ENCODE data around the gene BST2.
A peak's percentile ranks its signal among the peaks of the same experiment; 100 is the strongest.

The BST2 gene, protein sequence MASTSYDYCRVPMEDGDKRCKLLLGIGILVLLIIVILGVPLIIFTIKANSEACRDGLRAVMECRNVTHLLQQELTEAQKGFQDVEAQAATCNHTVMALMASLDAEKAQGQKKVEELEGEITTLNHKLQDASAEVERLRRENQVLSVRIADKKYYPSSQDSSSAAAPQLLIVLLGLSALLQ

DNA sequence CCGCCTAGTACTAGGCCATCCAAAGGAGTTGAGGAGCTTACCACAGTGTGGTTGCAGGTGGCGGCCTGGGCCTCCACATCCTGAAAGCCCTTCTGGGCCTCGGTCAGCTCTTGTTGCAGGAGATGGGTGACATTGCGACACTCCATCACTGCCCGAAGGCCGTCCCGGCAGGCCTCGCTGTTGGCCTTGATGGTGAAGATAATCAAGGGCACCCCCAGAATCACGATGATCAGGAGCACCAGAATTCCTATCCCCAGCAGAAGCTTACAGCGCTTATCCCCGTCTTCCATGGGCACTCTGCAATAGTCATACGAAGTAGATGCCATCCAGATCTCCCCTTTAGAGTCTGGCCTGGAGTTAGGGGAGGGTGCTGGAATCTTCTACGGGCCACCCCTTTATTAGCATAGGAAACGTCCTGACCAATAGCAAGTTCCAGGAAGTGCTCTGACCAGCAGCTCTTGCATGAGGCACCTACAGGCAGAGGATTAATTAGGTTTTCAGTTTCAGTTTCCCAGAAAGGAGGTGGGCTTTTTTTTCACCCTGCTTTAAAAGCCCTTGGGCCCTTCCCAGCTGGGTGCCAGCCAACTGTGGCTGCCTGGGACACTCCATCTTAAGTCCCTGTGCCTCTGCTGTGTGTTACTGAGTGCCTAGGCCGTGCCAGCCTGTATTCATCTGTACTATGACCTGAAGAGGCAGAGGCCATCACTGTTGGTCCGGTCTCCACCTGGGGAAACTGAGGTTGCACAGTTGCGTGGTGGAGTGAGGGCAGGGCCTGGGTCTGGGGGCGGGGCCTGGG lies at the start of gene BST2:
TSS of gene BST2 (minus strand) at position 381 of the 796 bp plus-strand sequence. CDS start at position 326, 55 bp downstream.
- Histone ChIP-seq H3K27ac (ENCODE audit: low read depth in 2 of 2, low read length in 2 of 2) (peak within 1 kb of the TSS; percentile 80 to 93), H3K9ac (ENCODE audit: low read depth in 1 of 2, low read length in 2 of 2) (peak within 1 kb of the TSS; percentile 58 to 68), H3K27me3 (ENCODE audit: control insufficient read depth in 2 of 2, insufficient read depth in 2 of 2, low read length in 2 of 2) (no peaks in the 10 kb centered on the region), H3K36me3 (ENCODE audit: control insufficient read depth in 2 of 2, insufficient read depth in 2 of 2, low read length in 2 of 2) (no peaks in the 10 kb centered on the region), H3K9me3 (ENCODE audit: control insufficient read depth in 2 of 2, low read length in 2 of 2) (no peaks in the 10 kb centered on the region), H3K4me1 (ENCODE audit: control insufficient read depth in 2 of 2, insufficient read depth in 2 of 2, low read length in 2 of 2) (peaks cover 4 to 6% of the 10 kb centered on the region in 2 donors), H3K4me3 (ENCODE audit: low read length in 2 of 2) (peak within 1 kb of the TSS; percentile 60 to 81)

DNA sequence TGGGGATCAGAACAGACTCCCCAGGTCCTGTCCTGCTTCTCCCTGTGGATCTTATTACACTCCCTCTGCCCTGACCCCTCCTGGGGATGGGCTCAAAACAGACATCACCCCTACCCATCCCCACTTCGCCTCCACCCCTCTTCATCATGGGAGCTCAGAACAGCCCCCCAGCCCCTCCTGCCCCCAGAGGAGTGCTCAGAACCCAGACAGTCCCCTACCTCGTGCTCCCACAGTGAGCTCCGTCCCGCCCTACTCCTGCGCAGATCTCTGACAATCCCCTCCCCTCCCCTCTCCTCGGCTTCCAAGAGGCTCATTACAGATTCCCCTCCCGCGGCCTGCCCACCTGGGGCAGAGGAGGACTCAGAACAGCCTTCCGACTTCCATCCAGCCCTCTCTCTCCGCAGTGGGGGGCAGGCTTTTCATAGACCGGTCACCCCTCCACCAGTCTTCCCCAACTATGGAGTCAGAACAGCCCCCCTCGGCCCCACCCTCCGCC lies 49.2 kb upstream of the BST2 start:
- peaks cover 18% of the 10 kb centered on the region in 2 donors for H3K27me3 ChIP-seq (ENCODE audit: control insufficient read depth in 2 of 2, insufficient read depth in 2 of 2, low read length in 2 of 2)
- H3K9ac ChIP-seq (ENCODE audit: low read depth in 1 of 2, low read length in 2 of 2): no peak overlapping the region
- peaks cover 0 to 3% of the 10 kb centered on the region in 2 donors for H3K4me1 ChIP-seq (ENCODE audit: control insufficient read depth in 2 of 2, insufficient read depth in 2 of 2, low read length in 2 of 2)
- no peak overlapping the region for H3K4me3 ChIP-seq (ENCODE audit: low read length in 2 of 2)
- no peaks in the 10 kb centered on the region for H3K36me3 ChIP-seq (ENCODE audit: control insufficient read depth in 2 of 2, insufficient read depth in 2 of 2, low read length in 2 of 2)
- H3K27ac ChIP-seq (ENCODE audit: low read depth in 2 of 2, low read length in 2 of 2): no peak overlapping the region
- H3K9me3 ChIP-seq (ENCODE audit: control insufficient read depth in 2 of 2, low read length in 2 of 2): no peaks in the 10 kb centered on the region

DNA sequence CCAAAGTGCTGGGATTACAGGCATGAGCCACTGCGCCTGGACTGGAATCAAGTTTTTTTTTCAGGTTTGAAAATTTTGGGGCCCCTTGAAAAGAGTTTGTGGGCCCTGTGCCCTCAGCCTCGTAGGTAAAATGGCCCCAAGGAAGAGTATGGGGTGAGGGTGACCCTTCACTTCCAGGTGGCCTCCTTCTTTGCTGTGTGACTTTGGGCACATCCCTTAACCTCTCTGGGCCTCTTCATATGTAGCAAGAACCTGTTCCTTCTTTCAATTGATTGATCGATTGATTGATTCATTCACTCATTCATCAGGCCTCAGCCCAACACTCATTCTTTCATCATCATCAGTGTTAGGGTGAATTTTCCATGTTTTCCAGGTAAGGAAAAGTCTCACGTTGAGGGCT lies 46.4 kb upstream of the BST2 start:
- Histone ChIP-seq H3K27me3 (ENCODE audit: control insufficient read depth in 2 of 2, insufficient read depth in 2 of 2, low read length in 2 of 2) (peaks cover 13 to 19% of the 10 kb centered on the region in 2 donors), H3K27ac (ENCODE audit: low read depth in 2 of 2, low read length in 2 of 2) (no peak overlapping the region), H3K4me1 (ENCODE audit: control insufficient read depth in 2 of 2, insufficient read depth in 2 of 2, low read length in 2 of 2) (peaks cover 0 to 3% of the 10 kb centered on the region in 2 donors), H3K36me3 (ENCODE audit: control insufficient read depth in 2 of 2, insufficient read depth in 2 of 2, low read length in 2 of 2) (no peaks in the 10 kb centered on the region), H3K9me3 (ENCODE audit: control insufficient read depth in 2 of 2, low read length in 2 of 2) (no peaks in the 10 kb centered on the region), H3K9ac (ENCODE audit: low read depth in 1 of 2, low read length in 2 of 2) (no peak overlapping the region), H3K4me3 (ENCODE audit: low read length in 2 of 2) (no peak overlapping the region)

DNA sequence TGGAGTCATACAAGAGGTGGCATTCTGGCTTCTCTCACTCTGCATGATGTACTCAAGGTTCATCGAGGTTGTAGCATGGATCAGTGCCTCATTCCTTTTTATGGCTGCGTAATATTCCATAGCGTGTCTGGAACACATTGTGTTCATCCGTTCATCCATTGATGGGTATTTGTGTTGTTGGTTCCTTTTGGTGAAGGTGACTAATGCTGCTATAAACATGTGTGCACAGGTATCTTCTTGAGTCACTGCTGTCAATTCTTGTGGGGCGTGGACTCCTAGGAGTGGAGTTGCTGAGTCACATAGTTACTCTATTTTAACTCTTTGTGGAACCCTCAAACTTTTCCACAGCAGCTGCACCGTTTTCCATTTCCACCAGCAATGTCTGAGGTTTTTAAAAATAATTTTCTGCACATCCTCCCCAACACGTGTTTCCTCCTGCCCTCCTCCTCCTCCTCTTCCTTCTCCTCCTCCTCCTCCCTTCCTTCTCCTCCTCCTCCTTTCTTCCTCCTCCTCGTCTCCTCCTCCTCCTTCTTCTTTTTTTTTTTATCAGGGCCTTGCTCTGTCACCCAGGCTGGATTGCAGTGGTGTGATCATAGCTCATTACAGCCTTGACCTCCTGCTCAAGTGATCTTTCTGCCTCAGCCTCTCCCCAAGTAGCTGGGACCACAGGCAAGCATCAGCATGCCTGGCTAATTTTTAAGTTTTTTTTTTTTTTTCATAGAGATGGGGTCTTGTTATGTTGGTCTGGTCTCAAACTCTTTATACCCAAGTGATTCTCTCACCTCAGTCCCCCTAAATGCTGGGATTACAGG lies 45.0 kb upstream of the BST2 start:
- H3K4me1 ChIP-seq (ENCODE audit: control insufficient read depth in 2 of 2, insufficient read depth in 2 of 2, low read length in 2 of 2): peaks cover 0 to 3% of the 10 kb centered on the region in 2 donors
- no peak overlapping the region for H3K9ac ChIP-seq (ENCODE audit: low read depth in 1 of 2, low read length in 2 of 2)
- no peaks in the 10 kb centered on the region for H3K36me3 ChIP-seq (ENCODE audit: control insufficient read depth in 2 of 2, insufficient read depth in 2 of 2, low read length in 2 of 2)
- no peak overlapping the region for H3K4me3 ChIP-seq (ENCODE audit: low read length in 2 of 2)
- no peak overlapping the region for H3K27ac ChIP-seq (ENCODE audit: low read depth in 2 of 2, low read length in 2 of 2)
- H3K9me3 ChIP-seq (ENCODE audit: control insufficient read depth in 2 of 2, low read length in 2 of 2): no peaks in the 10 kb centered on the region
- H3K27me3 ChIP-seq (ENCODE audit: control insufficient read depth in 2 of 2, insufficient read depth in 2 of 2, low read length in 2 of 2): peaks cover 8 to 17% of the 10 kb centered on the region in 2 donors

DNA sequence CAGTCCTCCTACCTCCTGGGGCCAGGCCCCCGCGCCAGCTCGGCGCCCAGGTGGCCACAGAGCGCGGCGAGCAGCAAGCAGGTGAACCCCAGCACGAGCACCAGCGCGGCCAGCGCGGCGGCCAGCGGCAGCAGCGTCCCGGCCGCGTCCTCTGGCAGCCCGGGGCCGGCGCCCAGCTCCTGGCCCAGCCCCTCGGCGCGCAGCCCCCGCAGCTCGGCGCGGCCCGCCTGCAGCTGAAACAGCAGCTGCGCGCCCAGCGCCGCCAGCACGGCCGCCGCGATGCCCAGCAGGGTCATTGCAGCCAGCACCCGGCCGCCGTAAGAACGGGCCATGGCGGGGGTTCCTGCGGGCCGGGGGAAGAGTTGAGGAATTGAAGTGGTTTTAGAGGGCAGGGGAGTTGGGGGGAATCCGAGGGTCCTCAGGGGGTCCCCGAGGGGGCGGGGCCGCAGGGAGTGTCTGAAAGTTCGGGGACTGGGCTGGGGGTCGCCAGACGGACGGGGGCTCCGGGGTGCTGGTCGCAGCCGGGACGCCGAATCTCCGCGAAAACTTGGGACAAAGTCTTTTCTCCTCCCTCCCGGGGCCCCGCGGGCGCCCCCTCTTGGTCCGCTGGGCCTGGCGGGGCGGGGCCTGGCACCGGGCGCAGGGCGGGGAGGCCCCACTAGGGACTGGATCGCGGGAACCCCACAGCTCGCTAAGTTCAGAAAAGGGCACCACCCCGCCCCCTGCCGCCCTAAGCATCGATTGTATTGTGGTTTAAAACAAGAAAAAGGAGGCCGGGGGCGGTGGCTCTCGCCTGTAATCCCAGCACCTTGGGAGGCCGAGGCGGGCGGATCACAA lies 42.9 kb upstream of the BST2 start, which contains the start of gene TMEM221:
TSS of gene TMEM221 (minus strand) at position 538 of the 837 bp plus-strand sequence. CDS start at position 332, 206 bp downstream.
- no peak within 1 kb of the TSS for H3K27ac ChIP-seq (ENCODE audit: low read depth in 2 of 2, low read length in 2 of 2)
- no peak within 1 kb of the TSS for H3K9ac ChIP-seq (ENCODE audit: low read depth in 1 of 2, low read length in 2 of 2)
- H3K4me3 ChIP-seq (ENCODE audit: low read length in 2 of 2): no peak within 1 kb of the TSS
- H3K27me3 ChIP-seq (ENCODE audit: control insufficient read depth in 2 of 2, insufficient read depth in 2 of 2, low read length in 2 of 2): peaks cover 2 to 8% of the 10 kb centered on the region in 2 donors
- H3K4me1 ChIP-seq (ENCODE audit: control insufficient read depth in 2 of 2, insufficient read depth in 2 of 2, low read length in 2 of 2): no peaks in the 10 kb centered on the region
- no peaks in the 10 kb centered on the region for H3K9me3 ChIP-seq (ENCODE audit: control insufficient read depth in 2 of 2, low read length in 2 of 2)
- H3K36me3 ChIP-seq (ENCODE audit: control insufficient read depth in 2 of 2, insufficient read depth in 2 of 2, low read length in 2 of 2): no peaks in the 10 kb centered on the region

DNA sequence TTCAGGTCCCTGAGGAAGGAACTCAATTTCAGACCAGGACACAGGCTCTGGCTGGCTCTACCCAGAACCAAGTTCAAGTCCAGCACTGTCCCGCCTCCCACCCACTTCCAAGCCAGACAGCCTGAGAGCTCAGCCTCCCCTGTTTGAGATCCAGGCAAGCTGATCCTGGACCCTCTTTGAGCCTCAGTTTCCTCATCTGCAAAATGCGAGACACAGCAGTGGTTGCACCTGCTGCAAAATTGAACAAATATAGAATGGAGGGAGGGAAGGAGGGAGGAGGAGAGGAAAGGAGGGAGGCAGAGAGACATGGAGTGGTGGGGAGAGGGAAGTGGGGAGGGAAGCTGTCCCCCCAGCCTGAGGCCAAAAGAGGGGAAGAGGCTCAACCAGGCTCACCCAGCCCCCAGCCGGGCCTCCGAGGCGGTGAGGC lies 42.3 kb upstream of the BST2 start:
- no peak overlapping the region for H3K4me3 ChIP-seq (ENCODE audit: low read length in 2 of 2)
- H3K4me1 ChIP-seq (ENCODE audit: control insufficient read depth in 2 of 2, insufficient read depth in 2 of 2, low read length in 2 of 2): no peaks in the 10 kb centered on the region
- no peaks in the 10 kb centered on the region for H3K9me3 ChIP-seq (ENCODE audit: control insufficient read depth in 2 of 2, low read length in 2 of 2)
- no peak overlapping the region for H3K27ac ChIP-seq (ENCODE audit: low read depth in 2 of 2, low read length in 2 of 2)
- no peak overlapping the region for H3K9ac ChIP-seq (ENCODE audit: low read depth in 1 of 2, low read length in 2 of 2)
- peaks cover 2 to 6% of the 10 kb centered on the region in 2 donors for H3K27me3 ChIP-seq (ENCODE audit: control insufficient read depth in 2 of 2, insufficient read depth in 2 of 2, low read length in 2 of 2)
- no peaks in the 10 kb centered on the region for H3K36me3 ChIP-seq (ENCODE audit: control insufficient read depth in 2 of 2, insufficient read depth in 2 of 2, low read length in 2 of 2)

DNA sequence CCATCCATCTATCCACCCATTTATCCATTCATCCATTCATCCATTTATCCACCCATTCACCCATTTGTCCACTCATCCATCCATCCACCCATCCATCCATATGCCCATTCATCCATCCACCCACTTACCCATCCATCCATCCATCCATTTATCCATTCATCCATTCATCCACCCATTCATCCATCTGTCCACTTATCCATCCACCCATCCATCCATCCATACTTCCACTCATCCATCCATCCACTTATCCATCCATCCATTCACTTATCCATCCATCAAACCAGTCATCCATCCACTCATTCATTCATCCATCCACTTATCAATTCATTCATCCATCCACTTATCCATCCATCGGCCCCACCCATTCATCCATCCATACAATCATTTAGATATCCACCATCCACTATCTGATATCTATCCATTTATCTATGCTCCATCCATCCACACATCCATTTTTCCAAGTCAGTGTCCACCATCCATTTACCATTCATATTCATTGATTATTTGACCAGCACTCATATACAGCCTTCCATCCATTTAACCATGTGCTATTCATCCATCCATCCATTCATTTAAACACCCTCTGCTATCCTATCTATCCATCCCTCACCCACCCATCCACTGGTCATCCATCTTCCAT lies 40.2 kb upstream of the BST2 start:
- H3K4me1 ChIP-seq (ENCODE audit: control insufficient read depth in 2 of 2, insufficient read depth in 2 of 2, low read length in 2 of 2): no peaks in the 10 kb centered on the region
- no peak overlapping the region for H3K27ac ChIP-seq (ENCODE audit: low read depth in 2 of 2, low read length in 2 of 2)
- no peak overlapping the region for H3K4me3 ChIP-seq (ENCODE audit: low read length in 2 of 2)
- no peaks in the 10 kb centered on the region for H3K36me3 ChIP-seq (ENCODE audit: control insufficient read depth in 2 of 2, insufficient read depth in 2 of 2, low read length in 2 of 2)
- no peaks in the 10 kb centered on the region for H3K9me3 ChIP-seq (ENCODE audit: control insufficient read depth in 2 of 2, low read length in 2 of 2)
- H3K9ac ChIP-seq (ENCODE audit: low read depth in 1 of 2, low read length in 2 of 2): no peak overlapping the region
- H3K27me3 ChIP-seq (ENCODE audit: control insufficient read depth in 2 of 2, insufficient read depth in 2 of 2, low read length in 2 of 2): peaks cover 2 to 6% of the 10 kb centered on the region in 2 donors

DNA sequence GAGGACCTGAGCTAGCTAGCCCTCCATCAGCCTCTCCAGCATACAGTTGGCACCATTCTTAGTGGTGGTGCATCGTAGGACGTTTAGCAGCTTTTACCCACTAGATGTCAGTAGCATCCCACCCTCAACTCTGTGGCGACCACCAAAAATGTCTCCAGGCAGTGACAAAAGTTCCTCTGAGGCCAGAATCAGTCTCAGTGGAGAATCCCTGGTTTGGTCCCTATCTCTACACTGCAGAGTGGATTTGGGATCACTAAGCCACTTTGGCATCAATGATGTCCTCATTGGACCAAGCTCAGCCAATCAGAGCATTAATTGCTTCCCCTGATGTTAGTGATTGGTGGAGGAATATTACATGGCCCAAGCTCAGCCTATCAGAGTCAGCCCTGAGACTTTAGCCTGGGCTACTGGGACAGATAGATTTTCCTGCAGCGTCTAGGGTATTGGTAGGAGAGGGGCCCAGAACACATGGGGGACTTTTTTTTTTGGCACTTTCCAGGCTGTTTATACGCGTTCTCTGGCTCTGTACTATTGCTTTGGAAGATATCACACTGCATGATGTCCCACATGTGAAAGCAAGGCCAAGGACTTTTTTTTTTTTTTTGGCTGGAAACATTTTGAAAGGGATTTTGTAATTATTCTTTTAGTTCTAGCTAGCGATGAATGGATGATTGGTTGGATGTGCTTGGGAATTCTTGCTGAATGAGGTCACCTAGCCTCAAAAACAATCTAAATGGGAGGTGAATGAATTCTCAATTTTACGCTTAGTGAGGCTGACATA lies 36.0 kb upstream of the BST2 start:
- H3K36me3 ChIP-seq (ENCODE audit: control insufficient read depth in 2 of 2, insufficient read depth in 2 of 2, low read length in 2 of 2): no peaks in the 10 kb centered on the region
- no peak overlapping the region for H3K27ac ChIP-seq (ENCODE audit: low read depth in 2 of 2, low read length in 2 of 2)
- H3K4me1 ChIP-seq (ENCODE audit: control insufficient read depth in 2 of 2, insufficient read depth in 2 of 2, low read length in 2 of 2): no peaks in the 10 kb centered on the region
- no peak overlapping the region for H3K4me3 ChIP-seq (ENCODE audit: low read length in 2 of 2)
- no peak overlapping the region for H3K9ac ChIP-seq (ENCODE audit: low read depth in 1 of 2, low read length in 2 of 2)
- no peaks in the 10 kb centered on the region for H3K9me3 ChIP-seq (ENCODE audit: control insufficient read depth in 2 of 2, low read length in 2 of 2)
- H3K27me3 ChIP-seq (ENCODE audit: control insufficient read depth in 2 of 2, insufficient read depth in 2 of 2, low read length in 2 of 2): peaks cover 0 to under 1% of the 10 kb centered on the region in 2 donors
